Measurements from ENCODE around the gene SMC1B. TPM values are rescaled to one million over a fixed set of nuclear protein-coding genes. Genes with fewer than 3 reads are reported as not detected.

SMC1B gene
- total and polyA plus RNA-seq, 9 of the 15 experiments (the other 6 are each of a cell fraction or from before 2014, with no cell fraction given): 0.03 TPM; not detected in 8

DNA sequence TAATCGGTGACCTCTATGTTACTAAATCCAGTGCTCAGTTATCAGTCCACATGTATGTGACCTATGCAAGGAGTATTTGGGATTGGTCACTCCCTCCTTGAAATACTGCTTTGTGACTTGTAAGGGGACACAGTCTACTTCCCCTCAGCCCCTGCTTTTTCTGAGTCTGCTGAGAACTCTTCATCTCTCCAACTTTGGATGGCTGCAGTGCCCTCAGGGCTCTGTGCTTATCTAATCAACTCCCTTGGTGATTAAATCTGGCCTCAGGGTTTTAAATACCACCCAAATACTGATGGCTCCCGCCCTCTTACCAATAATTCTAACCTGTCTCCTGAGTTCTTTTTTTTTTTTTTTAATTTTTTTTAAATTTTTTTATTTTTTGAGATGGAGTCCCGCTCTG, 63.5 kb downstream of the SMC1B start (continued):
- TF ChIP-seq, protein P1, sequence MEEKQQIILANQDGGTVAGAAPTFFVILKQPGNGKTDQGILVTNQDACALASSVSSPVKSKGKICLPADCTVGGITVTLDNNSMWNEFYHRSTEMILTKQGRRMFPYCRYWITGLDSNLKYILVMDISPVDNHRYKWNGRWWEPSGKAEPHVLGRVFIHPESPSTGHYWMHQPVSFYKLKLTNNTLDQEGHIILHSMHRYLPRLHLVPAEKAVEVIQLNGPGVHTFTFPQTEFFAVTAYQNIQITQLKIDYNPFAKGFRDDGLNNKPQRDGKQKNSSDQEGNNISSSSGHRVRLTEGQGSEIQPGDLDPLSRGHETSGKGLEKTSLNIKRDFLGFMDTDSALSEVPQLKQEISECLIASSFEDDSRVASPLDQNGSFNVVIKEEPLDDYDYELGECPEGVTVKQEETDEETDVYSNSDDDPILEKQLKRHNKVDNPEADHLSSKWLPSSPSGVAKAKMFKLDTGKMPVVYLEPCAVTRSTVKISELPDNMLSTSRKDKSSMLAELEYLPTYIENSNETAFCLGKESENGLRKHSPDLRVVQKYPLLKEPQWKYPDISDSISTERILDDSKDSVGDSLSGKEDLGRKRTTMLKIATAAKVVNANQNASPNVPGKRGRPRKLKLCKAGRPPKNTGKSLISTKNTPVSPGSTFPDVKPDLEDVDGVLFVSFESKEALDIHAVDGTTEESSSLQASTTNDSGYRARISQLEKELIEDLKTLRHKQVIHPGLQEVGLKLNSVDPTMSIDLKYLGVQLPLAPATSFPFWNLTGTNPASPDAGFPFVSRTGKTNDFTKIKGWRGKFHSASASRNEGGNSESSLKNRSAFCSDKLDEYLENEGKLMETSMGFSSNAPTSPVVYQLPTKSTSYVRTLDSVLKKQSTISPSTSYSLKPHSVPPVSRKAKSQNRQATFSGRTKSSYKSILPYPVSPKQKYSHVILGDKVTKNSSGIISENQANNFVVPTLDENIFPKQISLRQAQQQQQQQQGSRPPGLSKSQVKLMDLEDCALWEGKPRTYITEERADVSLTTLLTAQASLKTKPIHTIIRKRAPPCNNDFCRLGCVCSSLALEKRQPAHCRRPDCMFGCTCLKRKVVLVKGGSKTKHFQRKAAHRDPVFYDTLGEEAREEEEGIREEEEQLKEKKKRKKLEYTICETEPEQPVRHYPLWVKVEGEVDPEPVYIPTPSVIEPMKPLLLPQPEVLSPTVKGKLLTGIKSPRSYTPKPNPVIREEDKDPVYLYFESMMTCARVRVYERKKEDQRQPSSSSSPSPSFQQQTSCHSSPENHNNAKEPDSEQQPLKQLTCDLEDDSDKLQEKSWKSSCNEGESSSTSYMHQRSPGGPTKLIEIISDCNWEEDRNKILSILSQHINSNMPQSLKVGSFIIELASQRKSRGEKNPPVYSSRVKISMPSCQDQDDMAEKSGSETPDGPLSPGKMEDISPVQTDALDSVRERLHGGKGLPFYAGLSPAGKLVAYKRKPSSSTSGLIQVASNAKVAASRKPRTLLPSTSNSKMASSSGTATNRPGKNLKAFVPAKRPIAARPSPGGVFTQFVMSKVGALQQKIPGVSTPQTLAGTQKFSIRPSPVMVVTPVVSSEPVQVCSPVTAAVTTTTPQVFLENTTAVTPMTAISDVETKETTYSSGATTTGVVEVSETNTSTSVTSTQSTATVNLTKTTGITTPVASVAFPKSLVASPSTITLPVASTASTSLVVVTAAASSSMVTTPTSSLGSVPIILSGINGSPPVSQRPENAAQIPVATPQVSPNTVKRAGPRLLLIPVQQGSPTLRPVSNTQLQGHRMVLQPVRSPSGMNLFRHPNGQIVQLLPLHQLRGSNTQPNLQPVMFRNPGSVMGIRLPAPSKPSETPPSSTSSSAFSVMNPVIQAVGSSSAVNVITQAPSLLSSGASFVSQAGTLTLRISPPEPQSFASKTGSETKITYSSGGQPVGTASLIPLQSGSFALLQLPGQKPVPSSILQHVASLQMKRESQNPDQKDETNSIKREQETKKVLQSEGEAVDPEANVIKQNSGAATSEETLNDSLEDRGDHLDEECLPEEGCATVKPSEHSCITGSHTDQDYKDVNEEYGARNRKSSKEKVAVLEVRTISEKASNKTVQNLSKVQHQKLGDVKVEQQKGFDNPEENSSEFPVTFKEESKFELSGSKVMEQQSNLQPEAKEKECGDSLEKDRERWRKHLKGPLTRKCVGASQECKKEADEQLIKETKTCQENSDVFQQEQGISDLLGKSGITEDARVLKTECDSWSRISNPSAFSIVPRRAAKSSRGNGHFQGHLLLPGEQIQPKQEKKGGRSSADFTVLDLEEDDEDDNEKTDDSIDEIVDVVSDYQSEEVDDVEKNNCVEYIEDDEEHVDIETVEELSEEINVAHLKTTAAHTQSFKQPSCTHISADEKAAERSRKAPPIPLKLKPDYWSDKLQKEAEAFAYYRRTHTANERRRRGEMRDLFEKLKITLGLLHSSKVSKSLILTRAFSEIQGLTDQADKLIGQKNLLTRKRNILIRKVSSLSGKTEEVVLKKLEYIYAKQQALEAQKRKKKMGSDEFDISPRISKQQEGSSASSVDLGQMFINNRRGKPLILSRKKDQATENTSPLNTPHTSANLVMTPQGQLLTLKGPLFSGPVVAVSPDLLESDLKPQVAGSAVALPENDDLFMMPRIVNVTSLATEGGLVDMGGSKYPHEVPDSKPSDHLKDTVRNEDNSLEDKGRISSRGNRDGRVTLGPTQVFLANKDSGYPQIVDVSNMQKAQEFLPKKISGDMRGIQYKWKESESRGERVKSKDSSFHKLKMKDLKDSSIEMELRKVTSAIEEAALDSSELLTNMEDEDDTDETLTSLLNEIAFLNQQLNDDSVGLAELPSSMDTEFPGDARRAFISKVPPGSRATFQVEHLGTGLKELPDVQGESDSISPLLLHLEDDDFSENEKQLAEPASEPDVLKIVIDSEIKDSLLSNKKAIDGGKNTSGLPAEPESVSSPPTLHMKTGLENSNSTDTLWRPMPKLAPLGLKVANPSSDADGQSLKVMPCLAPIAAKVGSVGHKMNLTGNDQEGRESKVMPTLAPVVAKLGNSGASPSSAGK (IDR thresholded peaks at IDR 0.05): no peak
- no peak for TF ChIP-seq CBX2 (IDR thresholded peaks at IDR 0.05; ENCODE audit: insufficient read depth, low read length, poor library complexity, severe bottlenecking)
- no peak for TF ChIP-seq ZZZ3 (IDR thresholded peaks at IDR 0.05)
- TF ChIP-seq GATAD2A (IDR thresholded peaks at IDR 0.05): no peak
- TF ChIP-seq POLR3G (IDR thresholded peaks at IDR 0.05; ENCODE audit: extremely low read depth, insufficient read length, insufficient replicate concordance): no peak
- TF ChIP-seq, protein P2, sequence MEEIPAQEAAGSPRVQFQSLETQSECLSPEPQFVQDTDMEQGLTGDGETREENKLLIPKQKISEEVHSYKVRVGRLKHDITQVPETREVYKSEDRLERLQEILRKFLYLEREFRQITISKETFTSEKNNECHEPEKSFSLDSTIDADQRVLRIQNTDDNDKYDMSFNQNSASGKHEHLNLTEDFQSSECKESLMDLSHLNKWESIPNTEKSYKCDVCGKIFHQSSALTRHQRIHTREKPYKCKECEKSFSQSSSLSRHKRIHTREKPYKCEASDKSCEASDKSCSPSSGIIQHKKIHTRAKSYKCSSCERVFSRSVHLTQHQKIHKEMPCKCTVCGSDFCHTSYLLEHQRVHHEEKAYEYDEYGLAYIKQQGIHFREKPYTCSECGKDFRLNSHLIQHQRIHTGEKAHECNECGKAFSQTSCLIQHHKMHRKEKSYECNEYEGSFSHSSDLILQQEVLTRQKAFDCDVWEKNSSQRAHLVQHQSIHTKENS (CRISPR knock-in tag; IDR thresholded peaks at IDR 0.05): no peak
- TF ChIP-seq, protein P3, sequence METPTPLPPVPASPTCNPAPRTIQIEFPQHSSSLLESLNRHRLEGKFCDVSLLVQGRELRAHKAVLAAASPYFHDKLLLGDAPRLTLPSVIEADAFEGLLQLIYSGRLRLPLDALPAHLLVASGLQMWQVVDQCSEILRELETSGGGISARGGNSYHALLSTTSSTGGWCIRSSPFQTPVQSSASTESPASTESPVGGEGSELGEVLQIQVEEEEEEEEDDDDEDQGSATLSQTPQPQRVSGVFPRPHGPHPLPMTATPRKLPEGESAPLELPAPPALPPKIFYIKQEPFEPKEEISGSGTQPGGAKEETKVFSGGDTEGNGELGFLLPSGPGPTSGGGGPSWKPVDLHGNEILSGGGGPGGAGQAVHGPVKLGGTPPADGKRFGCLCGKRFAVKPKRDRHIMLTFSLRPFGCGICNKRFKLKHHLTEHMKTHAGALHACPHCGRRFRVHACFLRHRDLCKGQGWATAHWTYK (CRISPR knock-in tag; IDR thresholded peaks at IDR 0.05): no peak
- TF ChIP-seq HCFC1 (IDR thresholded peaks at IDR 0.05; ENCODE audit: low read depth, low read length): no peak
- TF ChIP-seq, protein P4, sequence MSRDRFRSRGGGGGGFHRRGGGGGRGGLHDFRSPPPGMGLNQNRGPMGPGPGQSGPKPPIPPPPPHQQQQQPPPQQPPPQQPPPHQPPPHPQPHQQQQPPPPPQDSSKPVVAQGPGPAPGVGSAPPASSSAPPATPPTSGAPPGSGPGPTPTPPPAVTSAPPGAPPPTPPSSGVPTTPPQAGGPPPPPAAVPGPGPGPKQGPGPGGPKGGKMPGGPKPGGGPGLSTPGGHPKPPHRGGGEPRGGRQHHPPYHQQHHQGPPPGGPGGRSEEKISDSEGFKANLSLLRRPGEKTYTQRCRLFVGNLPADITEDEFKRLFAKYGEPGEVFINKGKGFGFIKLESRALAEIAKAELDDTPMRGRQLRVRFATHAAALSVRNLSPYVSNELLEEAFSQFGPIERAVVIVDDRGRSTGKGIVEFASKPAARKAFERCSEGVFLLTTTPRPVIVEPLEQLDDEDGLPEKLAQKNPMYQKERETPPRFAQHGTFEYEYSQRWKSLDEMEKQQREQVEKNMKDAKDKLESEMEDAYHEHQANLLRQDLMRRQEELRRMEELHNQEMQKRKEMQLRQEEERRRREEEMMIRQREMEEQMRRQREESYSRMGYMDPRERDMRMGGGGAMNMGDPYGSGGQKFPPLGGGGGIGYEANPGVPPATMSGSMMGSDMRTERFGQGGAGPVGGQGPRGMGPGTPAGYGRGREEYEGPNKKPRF (IDR thresholded peaks at IDR 0.05; ENCODE audit: low read depth, low read length): no peak

Data from K562 (cell line).